Natural killer cell treated with Interleukin-12 subunit alpha and Interleukin-12 subunit beta and Interleukin-15 and Interleukin-18, amount 100 ng/mL, for 72 hours (primary cell): ENCODE data around the gene P2RY6. TPM values are rescaled to one million over a fixed set of nuclear protein-coding genes. Genes with fewer than 3 reads are reported as not detected.

Experiments
- ATAC-seq, 2 donors: fragments of 150-1000 bp; cut with Tn5 transposase in 1 of 2; sonication (Bioruptor Pico), chemical (Tn5 transposase) in 1 of 2; 2 replicates each; pipeline ENCODE4 v1.10.0; 2021
- DNase-seq: peaks from one replicate; pipeline ENCODE4 v3.0.0; 2022; ENCODE audit warnings: low spot score
- H3K27ac Mint-ChIP-seq, 2 donors: 1 replicate in 1 of 2; 2 replicates in 1 of 2; pipeline ENCODE4 v1.8.0; 2022; ENCODE audit warnings: mixed read lengths in 2 of 2, mild to moderate bottlenecking in 1 of 2, moderate library complexity in 1 of 2
- H3K27me3 Mint-ChIP-seq, 2 donors: 1 replicate in 1 of 2; 2 replicates in 1 of 2; pipeline ENCODE4 v1.8.0; 2022; ENCODE audit warnings: mixed read lengths in 2 of 2
- H3K36me3 Mint-ChIP-seq: one replicate; pipeline ENCODE4 v1.8.0; 2022; ENCODE audit warnings: mixed read lengths
- H3K4me1 Mint-ChIP-seq, 2 donors: 1 replicate in 1 of 2; 2 replicates in 1 of 2; pipeline ENCODE4 v1.8.0; 2022; ENCODE audit warnings: low read depth in 2 of 2, mixed read lengths in 2 of 2, mild to moderate bottlenecking in 1 of 2
- H3K4me3 Mint-ChIP-seq: one replicate; pipeline ENCODE4 v1.8.0; 2022; ENCODE audit warnings: mixed read lengths
- H3K9me3 Mint-ChIP-seq: 2 replicates; pipeline ENCODE4 v1.8.0; 2022; ENCODE audit warnings: mixed read lengths
- total RNA-seq, 2 donors: library from RNA; stranded (reverse); gene quantifications; one replicate each; pipeline ENCODE4 v1.2.3, GENCODE V29; 2022

P2RY6 gene
- total RNA-seq, 2 donors from 2014 or later, result not detected

DNA sequence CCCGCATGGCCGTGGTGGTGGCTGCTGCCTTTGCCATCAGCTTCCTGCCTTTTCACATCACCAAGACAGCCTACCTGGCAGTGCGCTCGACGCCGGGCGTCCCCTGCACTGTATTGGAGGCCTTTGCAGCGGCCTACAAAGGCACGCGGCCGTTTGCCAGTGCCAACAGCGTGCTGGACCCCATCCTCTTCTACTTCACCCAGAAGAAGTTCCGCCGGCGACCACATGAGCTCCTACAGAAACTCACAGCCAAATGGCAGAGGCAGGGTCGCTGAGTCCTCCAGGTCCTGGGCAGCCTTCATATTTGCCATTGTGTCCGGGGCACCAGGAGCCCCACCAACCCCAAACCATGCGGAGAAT lies 25.1 kb downstream of the P2RY6 start:
- ATAC-seq (no peak), DNase-seq (no peak)
- H3K4me1 Mint-ChIP-seq, result peaks cover 0 to 2% of the 10 kb centered on the region in 2 donors
- no peak overlapping the region for H3K4me3 Mint-ChIP-seq
- no peak overlapping the region for H3K27ac Mint-ChIP-seq
- no peaks in the 10 kb centered on the region for H3K36me3 Mint-ChIP-seq
- H3K27me3 Mint-ChIP-seq, result peaks cover 0 to 5% of the 10 kb centered on the region in 2 donors
- H3K9me3 Mint-ChIP-seq, result no peaks in the 10 kb centered on the region

DNA sequence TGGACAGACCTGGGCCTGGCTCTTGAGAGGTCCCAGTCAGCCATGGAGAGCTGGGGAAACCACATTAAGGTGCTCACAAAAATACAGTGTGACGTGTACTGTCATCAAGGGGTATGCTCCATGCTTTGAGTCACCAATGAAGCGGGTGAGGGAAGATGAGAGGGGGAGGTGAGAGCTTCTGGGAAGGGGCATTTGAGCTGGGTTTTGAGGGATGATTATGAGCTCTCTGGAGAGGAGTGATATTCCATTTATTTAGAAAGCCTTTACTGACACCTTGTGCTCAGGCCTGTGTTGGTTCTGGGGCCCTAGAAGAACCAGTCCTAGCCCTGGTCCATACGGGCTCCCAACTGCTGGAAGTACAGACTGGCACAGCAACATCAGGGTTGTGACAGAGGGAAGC lies 25.6 kb downstream of the P2RY6 start:
- ATAC-seq (no peak), DNase-seq (no peak)
- H3K27me3 Mint-ChIP-seq, result peaks cover 0 to 4% of the 10 kb centered on the region in 2 donors
- H3K9me3 Mint-ChIP-seq, result no peaks in the 10 kb centered on the region
- H3K4me3 Mint-ChIP-seq, result no peak overlapping the region
- no peaks in the 10 kb centered on the region for H3K36me3 Mint-ChIP-seq
- no peaks in the 10 kb centered on the region for H3K4me1 Mint-ChIP-seq
- no peak overlapping the region for H3K27ac Mint-ChIP-seq

DNA sequence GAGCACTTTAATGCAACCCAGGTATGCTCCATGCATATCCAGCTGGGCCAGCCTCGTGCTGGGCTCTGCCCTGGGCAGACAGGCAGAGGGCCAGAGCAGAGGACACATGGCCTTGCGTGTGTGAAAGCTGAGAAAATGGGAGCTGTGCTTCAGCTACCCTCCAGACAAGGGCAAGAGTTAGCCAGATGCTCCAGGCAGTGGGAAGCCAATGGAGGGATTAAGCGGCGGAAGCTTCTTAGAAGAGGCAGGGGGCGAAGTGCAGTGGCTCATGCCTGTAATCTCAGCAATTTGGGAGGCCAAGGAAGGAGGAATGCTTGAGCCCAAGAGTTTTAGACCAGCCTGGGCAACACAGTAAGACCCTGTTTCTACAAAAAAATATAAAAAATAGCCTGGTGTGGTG lies 26.1 kb downstream of the P2RY6 start:
- no peak for ATAC-seq
- Mint-ChIP-seq H3K27me3 (no peaks in the 10 kb centered on the region), H3K4me1 (no peaks in the 10 kb centered on the region), H3K36me3 (no peaks in the 10 kb centered on the region), H3K27ac (no peak overlapping the region), H3K9me3 (no peaks in the 10 kb centered on the region), H3K4me3 (no peak overlapping the region)
- DNase-seq, result no peak

DNA sequence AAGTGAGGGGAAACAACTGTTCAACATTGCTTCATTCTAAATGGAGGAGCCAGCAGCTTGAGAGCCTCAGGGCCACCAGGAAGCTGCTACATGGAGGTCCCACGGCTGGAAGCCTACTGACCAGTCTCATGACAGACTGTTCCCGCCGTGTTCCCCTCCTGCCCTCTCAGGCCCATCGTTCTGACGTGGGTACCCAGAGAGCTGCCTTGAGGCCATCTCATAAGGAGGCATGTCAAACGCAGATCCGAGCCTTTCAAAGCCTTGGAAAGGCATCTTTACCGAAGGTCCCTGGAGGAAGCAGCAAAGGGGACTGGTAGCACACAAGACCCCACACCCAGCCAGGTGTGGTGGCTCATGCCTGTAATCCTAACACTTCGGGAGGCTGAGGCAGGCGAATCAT lies 27.6 kb downstream of the P2RY6 start:
- ATAC-seq, result no peak
- H3K27ac Mint-ChIP-seq, result no peak overlapping the region
- H3K4me1 Mint-ChIP-seq, result no peaks in the 10 kb centered on the region
- H3K27me3 Mint-ChIP-seq, result no peaks in the 10 kb centered on the region
- no peaks in the 10 kb centered on the region for H3K9me3 Mint-ChIP-seq
- H3K4me3 Mint-ChIP-seq, result no peak overlapping the region
- DNase-seq, result no peak
- H3K36me3 Mint-ChIP-seq, result no peaks in the 10 kb centered on the region

DNA sequence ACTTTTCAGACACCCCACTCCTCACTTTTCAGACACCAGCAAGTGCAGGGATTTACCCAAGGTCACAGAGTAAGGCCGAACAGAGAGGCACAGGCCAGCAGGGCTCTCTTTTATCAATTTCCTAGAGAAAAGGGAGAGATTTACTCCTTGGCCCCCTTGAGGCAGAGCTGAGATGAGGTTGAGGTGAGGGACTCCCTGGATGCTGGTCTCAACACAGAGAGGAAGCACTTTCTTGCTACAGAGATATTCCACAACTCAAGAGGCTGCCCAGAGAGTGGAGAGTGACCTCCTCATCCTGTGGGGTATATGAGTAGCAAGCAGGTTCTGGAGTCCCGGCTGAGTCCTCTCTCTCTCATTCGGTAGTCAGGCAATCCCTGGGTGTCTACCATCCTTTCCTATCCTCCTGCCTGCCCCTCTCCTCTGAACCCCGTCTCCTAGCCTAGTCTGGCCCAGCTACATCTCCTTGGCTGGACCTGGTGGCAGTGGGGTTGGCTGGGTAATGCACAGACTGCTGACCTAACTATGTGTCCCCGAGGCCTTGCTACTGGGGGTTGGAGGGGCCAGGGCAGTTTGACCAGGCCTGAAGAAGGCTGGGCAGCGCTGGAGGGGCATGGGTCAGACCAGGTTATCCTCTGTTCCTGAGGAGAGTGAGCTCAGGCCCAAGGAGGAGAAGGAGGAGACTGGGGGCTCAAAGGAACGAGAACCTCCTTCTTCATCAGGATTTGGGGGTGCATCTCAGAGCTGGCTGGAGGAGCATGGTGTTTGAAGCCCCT lies 34.1 kb downstream of the P2RY6 start:
- H3K27me3 Mint-ChIP-seq, result peaks cover 8 to 10% of the 10 kb centered on the region in 2 donors
- H3K4me3 Mint-ChIP-seq, result peak overlapping the region; percentile 84
- DNase-seq, result no peak
- H3K27ac Mint-ChIP-seq, result peak overlapping the region; percentile 1 to 50
- no peaks in the 10 kb centered on the region for H3K36me3 Mint-ChIP-seq
- ATAC-seq, result no peak
- peaks cover 7 to 11% of the 10 kb centered on the region in 2 donors for H3K4me1 Mint-ChIP-seq
- H3K9me3 Mint-ChIP-seq, result no peaks in the 10 kb centered on the region

DNA sequence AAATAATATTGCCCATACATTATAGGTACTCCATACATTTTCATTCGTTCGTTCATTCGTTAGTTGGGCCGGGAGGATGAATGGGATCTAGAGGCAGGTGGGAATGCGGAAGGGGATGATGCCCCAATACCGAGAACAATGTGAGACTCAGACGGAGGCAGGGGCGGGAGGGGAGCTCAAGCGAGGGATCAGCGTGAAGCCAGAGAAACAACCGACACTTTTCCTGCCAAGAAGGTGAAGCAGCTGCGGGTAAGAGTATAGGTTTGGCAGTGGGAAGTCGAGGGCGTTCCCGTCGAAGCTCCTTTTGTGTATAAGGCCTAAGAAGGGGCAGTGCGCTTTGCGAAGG lies 34.8 kb downstream of the P2RY6 start:
- Mint-ChIP-seq H3K4me1 (peaks cover 7 to 11% of the 10 kb centered on the region in 2 donors), H3K27ac (peak overlapping the region; percentile 1 to 50), H3K9me3 (no peaks in the 10 kb centered on the region), H3K36me3 (no peaks in the 10 kb centered on the region), H3K27me3 (peaks cover 8 to 10% of the 10 kb centered on the region in 2 donors), H3K4me3 (peak overlapping the region; percentile 84)
- no peak for DNase-seq
- ATAC-seq, result no peak

DNA sequence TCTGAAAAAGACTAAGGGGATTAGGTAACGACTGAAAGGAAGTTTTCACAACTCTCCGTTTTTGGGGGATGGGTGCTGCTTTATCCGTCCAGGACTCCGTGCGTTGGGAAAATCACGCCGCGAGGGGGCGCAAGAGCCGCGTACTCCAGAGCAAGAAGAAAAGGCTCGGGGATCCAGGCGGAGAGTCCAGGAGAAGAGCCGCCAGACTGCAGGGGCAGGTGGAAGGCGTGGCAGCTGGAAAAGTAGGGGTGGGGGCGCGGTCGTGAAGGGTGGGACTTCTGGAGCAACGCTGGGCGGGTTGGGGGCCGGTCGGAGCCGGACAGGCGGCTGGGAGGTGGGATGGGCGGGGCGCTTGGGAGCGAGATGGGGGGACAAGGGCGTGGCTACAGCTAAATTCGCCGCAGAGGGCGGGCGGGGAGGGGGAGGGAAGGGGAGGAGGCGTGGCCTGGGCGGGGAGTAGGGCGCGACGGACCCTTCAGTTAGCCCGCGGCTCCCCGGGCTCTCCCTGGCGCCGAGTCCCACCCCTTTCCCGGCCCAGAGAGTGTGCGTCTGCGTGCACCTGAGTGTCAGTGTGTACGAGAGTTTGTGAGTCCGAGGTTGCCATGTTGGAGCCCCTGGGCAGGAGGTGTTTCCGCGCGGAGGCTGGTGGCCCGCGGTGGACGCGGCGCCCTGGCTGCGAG lies 35.3 kb downstream of the P2RY6 start:
- Mint-ChIP-seq H3K36me3 (no peaks in the 10 kb centered on the region), H3K9me3 (no peaks in the 10 kb centered on the region), H3K4me3 (peak overlapping the region; percentile 84), H3K27ac (peak overlapping the region; percentile 1 to 50), H3K27me3 (peaks cover 8 to 10% of the 10 kb centered on the region in 2 donors), H3K4me1 (peaks cover 7 to 11% of the 10 kb centered on the region in 2 donors)
- ATAC-seq (peak; percentile 77 to 83), DNase-seq (peak; percentile 88)

DNA sequence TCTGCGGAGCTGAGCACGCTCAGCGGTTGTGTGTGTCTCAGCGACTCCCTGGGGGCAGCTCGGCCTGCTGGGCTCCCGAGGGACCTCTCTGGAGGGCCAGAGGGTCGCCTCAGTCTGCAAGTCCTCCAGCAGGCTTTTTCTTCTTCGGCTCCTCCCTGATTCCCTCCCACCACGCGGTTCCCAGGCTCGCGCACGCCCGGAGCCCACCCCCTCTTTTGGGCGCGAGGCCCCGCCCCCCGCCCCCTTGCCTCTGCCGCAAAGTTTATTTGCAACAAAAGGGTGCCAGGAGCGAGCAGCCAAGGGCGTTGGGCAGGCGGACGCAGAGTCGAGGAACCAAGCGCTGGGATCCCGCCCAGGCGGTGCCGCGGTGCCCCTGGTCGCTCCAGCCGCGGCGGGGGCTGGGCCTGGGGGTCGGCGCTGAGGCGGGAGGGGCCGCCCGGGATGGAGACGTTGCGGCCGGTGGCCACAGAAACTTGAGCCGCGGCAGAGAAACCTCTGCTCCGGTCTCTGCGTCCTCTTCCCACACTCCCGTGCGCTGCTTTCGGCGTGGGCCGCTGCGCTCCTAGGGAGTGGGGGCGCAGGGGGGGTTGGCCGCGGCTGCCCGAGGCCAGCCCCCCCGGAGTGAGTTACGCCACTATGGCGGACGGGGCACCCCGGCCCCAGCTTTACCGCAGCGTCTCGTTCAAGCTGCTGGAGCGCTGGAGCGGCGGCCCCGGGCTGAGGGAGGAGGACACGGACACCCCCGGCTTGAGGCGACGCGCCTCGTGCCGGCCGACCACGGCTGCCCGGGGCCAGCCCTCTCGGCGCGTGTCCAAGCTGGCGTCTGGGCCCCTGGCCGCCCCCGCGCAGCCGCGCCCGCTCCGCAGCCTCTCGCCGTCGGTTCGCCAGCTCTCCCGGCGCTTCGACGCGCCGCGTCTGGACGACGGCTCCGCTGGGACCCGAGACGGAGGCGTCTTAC lies 36.1 kb downstream of the P2RY6 start, which contains the start of gene ARHGEF17:
ARHGEF17 (plus strand) TSS at position 274 of the 958 bp plus-strand sequence; CDS start at position 637, 363 bp downstream.
- Mint-ChIP-seq H3K27me3 (peaks cover 8 to 10% of the 10 kb centered on the region in 2 donors), H3K4me3 (peak within 1 kb of the TSS; percentile 84), H3K36me3 (no peaks in the 10 kb centered on the region), H3K27ac (peak within 1 kb of the TSS; percentile 1 to 50), H3K9me3 (no peaks in the 10 kb centered on the region), H3K4me1 (peaks cover 7 to 11% of the 10 kb centered on the region in 2 donors)
- ATAC-seq (peak in 1 of 2 donors; percentile 11), DNase-seq (no peak)

DNA sequence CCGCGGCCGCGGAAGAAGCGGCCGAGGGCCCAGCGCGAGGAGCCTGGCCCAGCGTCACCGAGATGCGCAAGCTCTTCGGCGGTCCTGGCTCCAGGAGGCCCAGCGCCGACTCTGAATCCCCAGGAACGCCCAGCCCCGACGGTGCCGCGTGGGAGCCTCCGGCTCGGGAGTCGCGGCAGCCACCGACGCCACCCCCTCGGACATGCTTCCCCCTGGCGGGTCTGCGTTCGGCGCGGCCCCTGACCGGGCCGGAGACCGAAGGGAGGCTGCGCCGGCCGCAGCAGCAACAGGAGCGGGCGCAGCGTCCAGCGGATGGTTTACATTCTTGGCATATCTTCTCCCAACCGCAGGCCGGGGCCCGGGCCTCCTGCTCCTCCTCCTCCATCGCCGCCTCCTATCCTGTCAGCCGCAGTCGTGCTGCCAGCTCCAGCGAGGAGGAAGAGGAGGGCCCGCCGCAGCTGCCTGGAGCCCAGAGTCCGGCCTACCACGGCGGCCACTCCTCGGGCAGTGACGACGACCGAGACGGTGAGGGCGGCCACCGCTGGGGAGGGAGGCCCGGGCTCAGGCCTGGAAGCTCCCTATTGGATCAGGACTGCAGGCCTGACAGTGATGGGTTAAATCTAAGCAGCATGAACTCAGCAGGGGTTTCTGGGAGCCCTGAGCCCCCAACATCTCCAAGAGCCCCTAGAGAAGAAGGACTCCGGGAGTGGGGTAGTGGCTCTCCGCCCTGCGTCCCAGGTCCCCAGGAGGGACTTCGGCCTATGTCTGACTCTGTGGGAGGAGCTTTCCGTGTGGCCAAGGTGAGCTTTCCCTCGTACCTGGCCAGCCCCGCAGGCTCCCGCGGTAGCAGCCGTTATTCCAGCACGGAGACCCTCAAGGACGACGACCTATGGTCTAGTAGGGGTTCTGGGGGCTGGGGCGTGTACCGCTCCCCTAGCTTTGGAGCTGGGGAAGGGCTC lies 37.1 kb downstream of the P2RY6 start:
- H3K36me3 Mint-ChIP-seq, result no peaks in the 10 kb centered on the region
- ATAC-seq, result no peak
- H3K27me3 Mint-ChIP-seq, result peaks cover 8 to 10% of the 10 kb centered on the region in 2 donors
- DNase-seq, result no peak
- H3K4me1 Mint-ChIP-seq, result peaks cover 16 to 19% of the 10 kb centered on the region in 2 donors
- no peaks in the 10 kb centered on the region for H3K9me3 Mint-ChIP-seq
- no peak overlapping the region for H3K27ac Mint-ChIP-seq
- H3K4me3 Mint-ChIP-seq, result no peak overlapping the region

DNA sequence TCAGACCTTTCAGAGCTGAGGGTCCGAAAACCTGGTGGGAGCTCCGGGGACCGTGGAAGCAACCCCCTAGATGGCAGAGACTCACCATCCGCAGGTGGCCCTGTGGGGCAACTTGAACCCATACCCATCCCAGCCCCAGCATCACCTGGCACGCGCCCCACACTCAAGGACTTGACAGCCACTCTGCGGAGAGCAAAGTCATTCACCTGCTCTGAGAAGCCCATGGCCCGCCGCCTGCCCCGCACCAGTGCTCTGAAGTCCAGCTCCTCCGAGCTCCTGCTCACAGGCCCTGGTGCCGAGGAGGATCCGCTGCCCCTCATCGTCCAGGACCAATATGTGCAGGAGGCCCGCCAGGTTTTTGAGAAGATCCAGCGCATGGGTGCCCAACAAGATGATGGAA lies 37.9 kb downstream of the P2RY6 start:
- peaks cover 8 to 10% of the 10 kb centered on the region in 2 donors for H3K27me3 Mint-ChIP-seq
- ATAC-seq, result no peak
- no peak overlapping the region for H3K27ac Mint-ChIP-seq
- H3K4me1 Mint-ChIP-seq, result peaks cover 19 to 24% of the 10 kb centered on the region in 2 donors
- no peak overlapping the region for H3K4me3 Mint-ChIP-seq
- no peaks in the 10 kb centered on the region for H3K36me3 Mint-ChIP-seq
- no peaks in the 10 kb centered on the region for H3K9me3 Mint-ChIP-seq
- no peak for DNase-seq

DNA sequence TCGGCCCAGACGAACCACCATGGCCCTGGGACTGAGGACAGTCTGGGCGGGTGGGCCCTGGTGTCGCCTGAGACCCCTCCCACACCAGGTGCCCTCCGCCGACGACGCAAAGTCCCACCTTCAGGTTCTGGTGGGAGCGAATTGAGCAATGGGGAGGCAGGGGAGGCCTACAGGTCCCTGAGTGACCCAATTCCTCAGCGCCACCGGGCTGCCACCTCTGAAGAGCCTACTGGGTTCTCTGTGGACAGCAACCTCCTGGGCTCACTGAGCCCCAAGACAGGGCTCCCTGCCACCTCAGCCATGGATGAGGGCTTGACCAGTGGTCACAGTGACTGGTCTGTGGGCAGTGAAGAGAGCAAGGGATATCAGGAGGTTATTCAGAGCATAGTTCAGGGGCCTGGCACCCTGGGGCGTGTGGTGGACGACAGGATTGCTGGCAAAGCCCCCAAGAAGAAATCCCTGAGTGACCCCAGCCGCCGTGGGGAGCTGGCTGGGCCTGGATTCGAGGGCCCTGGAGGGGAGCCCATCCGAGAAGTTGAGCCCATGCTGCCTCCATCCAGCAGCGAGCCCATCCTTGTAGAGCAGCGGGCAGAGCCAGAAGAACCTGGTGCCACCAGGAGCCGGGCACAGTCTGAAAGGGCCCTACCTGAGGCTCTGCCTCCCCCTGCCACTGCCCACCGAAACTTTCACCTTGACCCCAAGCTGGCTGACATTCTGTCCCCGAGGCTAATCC lies 38.7 kb downstream of the P2RY6 start:
- ATAC-seq (no peak), DNase-seq (no peak)
- no peak overlapping the region for H3K27ac Mint-ChIP-seq
- H3K9me3 Mint-ChIP-seq, result no peaks in the 10 kb centered on the region
- no peak overlapping the region for H3K4me3 Mint-ChIP-seq
- peaks cover 1 to 8% of the 10 kb centered on the region in 2 donors for H3K27me3 Mint-ChIP-seq
- peaks cover 19 to 24% of the 10 kb centered on the region in 2 donors for H3K4me1 Mint-ChIP-seq
- no peaks in the 10 kb centered on the region for H3K36me3 Mint-ChIP-seq

DNA sequence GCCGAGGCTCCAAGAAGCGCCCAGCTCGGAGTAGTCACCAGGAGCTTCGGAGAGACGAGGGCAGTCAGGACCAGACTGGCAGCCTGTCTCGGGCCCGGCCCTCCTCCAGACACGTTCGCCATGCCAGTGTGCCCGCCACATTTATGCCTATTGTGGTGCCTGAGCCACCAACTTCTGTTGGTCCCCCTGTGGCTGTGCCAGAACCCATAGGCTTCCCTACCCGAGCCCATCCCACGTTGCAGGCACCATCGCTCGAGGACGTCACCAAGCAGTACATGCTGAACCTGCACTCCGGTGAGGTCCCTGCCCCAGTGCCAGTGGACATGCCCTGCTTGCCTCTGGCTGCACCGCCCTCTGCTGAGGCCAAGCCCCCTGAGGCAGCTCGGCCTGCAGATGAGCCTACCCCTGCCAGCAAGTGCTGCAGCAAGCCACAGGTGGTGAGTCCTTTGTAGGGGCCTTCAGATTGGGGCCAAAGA lies 39.3 kb downstream of the P2RY6 start:
- Mint-ChIP-seq H3K27ac (no peak overlapping the region), H3K9me3 (no peaks in the 10 kb centered on the region), H3K4me3 (no peak overlapping the region), H3K36me3 (no peaks in the 10 kb centered on the region), H3K4me1 (peaks cover 19 to 26% of the 10 kb centered on the region in 2 donors), H3K27me3 (peaks cover 0 to 8% of the 10 kb centered on the region in 2 donors)
- ATAC-seq (no peak), DNase-seq (no peak)
